K562 (cell line): ENCODE measurements around the gene CHCHD10. TPM values are rescaled to one million over a fixed set of nuclear protein-coding genes. Genes with fewer than 3 reads are reported as not detected.

Source experiments
- BDP1 ChIP-seq: IDR thresholded peaks from 3 replicates; pipeline ENCODE4 v1.6.1; 2011; ENCODE audit not compliant: insufficient read length, insufficient read depth
- CBX8 ChIP-seq: fragments of 200-600 bp; sonication (generic); IDR thresholded peaks from 2 replicates; pipeline ENCODE4 v1.6.1; 2012; ENCODE audit warnings: borderline replicate concordance, mixed run types, low read depth, mild to moderate bottlenecking, moderate library complexity, mixed read lengths, low read length, control low read depth, inconsistent platforms; ENCODE audit not compliant: poor library complexity, severe bottlenecking; ENCODE audit errors: extremely low read depth
- E2F5 ChIP-seq: sonication (generic); formaldehyde crosslinking; IDR thresholded peaks from 2 replicates; pipeline ENCODE4 v1.8.0; 2022; ENCODE audit warnings: mild to moderate bottlenecking, missing genetic modification reagents
- ELF2 ChIP-seq: fragments of 250-450 bp; sonication (Bioruptor Pico); IDR thresholded peaks from 2 replicates; pipeline ENCODE4 v1.5.0; 2021; ENCODE audit warnings: mild to moderate bottlenecking
- GABPB2 ChIP-seq: fragments of 250-450 bp; sonication (Bioruptor Pico); conservative IDR thresholded peaks from 2 replicates; pipeline ENCODE4 v1.5.1; 2021; ENCODE audit warnings: mild to moderate bottlenecking
- HOMEZ ChIP-seq: fragments of 250-450 bp; sonication (Bioruptor Pico); IDR thresholded peaks from 2 replicates; pipeline ENCODE4 v1.4.0; 2020; ENCODE audit warnings: mild to moderate bottlenecking, moderate library complexity
- HSF4 ChIP-seq: fragments of 250-450 bp; sonication (Bioruptor Pico); IDR thresholded peaks from 2 replicates; pipeline ENCODE4 v2.1.2; 2022; ENCODE audit warnings: mild to moderate bottlenecking, moderate library complexity, borderline replicate concordance
- MYNN ChIP-seq, 2 experiments: sonication (generic); formaldehyde crosslinking in 1 of 2; IDR thresholded peaks; 2 replicates each; pipeline versions ENCODE4 v1.5.0 to v1.6.1; 2016 to 2020; ENCODE audit warnings: antibody characterized with exemption in 1 of 2, missing genetic modification reagents in 1 of 2
- NFRKB ChIP-seq: fragments of 450-650 bp; IDR thresholded peaks from 2 replicates; pipeline ENCODE4 v1.6.1; 2016; ENCODE audit warnings: low read depth
- SMAD1 ChIP-seq: fragments of 150-350 bp; IDR thresholded peaks from 2 replicates; pipeline ENCODE4 v1.6.1; 2014; ENCODE audit warnings: low read length, low read depth; ENCODE audit not compliant: partially characterized antibody
- SMARCA5 ChIP-seq: fragments of 450-650 bp; IDR thresholded peaks from 2 replicates; pipeline ENCODE4 v1.6.1; 2016
- TCF3 ChIP-seq: sonication (generic); formaldehyde crosslinking; IDR thresholded peaks from 2 replicates; pipeline ENCODE4 v1.4.0; 2020; ENCODE audit warnings: mild to moderate bottlenecking, missing genetic modification reagents
- ZEB2 ChIP-seq: fragments of 450-650 bp; IDR thresholded peaks from 2 replicates; pipeline ENCODE4 v1.6.1; 2016
- ZHX1 ChIP-seq: fragments of 150-350 bp; conservative IDR thresholded peaks from 2 replicates; pipeline ENCODE4 v1.6.1; 2014; ENCODE audit warnings: low read length
- ZNF586 ChIP-seq: fragments of 450-650 bp; formaldehyde crosslinking; conservative IDR thresholded peaks from 2 replicates; pipeline ENCODE4 v1.4.0; 2020; ENCODE audit warnings: mild to moderate bottlenecking, moderate library complexity
- ZNF592 ChIP-seq: fragments of 450-650 bp; IDR thresholded peaks from 2 replicates; pipeline ENCODE4 v1.6.1; 2017; ENCODE audit warnings: antibody characterized with exemption, mild to moderate bottlenecking
- ZNF780A ChIP-seq: fragments of 250-450 bp; sonication (Bioruptor Pico); IDR thresholded peaks from 2 replicates; pipeline ENCODE4 v1.5.0; 2021; ENCODE audit warnings: mild to moderate bottlenecking
- ZNF79 ChIP-seq: fragments of 250-450 bp; sonication (Bioruptor Pico); IDR thresholded peaks from 2 replicates; pipeline ENCODE4 v1.4.0; 2020; ENCODE audit warnings: low read depth, mild to moderate bottlenecking, moderate library complexity
- polyA plus RNA-seq, 8 experiments: library from polyadenylated mRNA; depleted of rRNA in 4 of 8; stranded (reverse) in 5 of 8; unstranded in 3 of 8; fragments of >200 nt; fragmentation: Nextera tagmentation in 2 of 8; fragmentation: Illumina TruSeq in 1 of 8; extraction: Ambion mirVana in 2 of 8; extraction: Trizol in 1 of 8; gene quantifications; 2 replicates each; pipeline versions ENCODE4 v1.2.1 to v1.2.3, GENCODE V29; 2011 to 2014; ENCODE audit warnings: inconsistent platforms in 1 of 8, missing spikeins in 1 of 8
- total RNA-seq, 7 experiments: library from RNA; depleted of rRNA in 6 of 7; stranded (reverse); fragments of >200 nt in 6 of 7; fragmentation: Illumina TruSeq in 2 of 7; extraction: Trizol in 2 of 7; gene quantifications; 2 replicates each; pipeline versions ENCODE4 v1.2.1 to v1.2.3, GENCODE V29; 2011 to 2021; ENCODE audit warnings: low replicate concordance in 1 of 7

The CHCHD10 gene
- total and polyA plus RNA-seq, 9 of the 15 experiments (the other 6 are each of a cell fraction or from before 2014, with no cell fraction given), result 15.2 to 292 (median 102) TPM

GRCh38 chr22:23772649-23773473, 5.1 kb upstream of the CHCHD10 start, which contains the start of gene MMP11 (continued):
- no peak for TF ChIP-seq CBX8
- no peak for TF ChIP-seq BDP1
- TF ChIP-seq GABPB2 (CRISPR knock-in tag), result no peak
- no peak for TF ChIP-seq TCF3 (CRISPR knock-in tag)
- TF ChIP-seq ELF2 (CRISPR knock-in tag), result no peak
- TF ChIP-seq ZEB2, result no peak
- no peak for TF ChIP-seq ZNF586
- TF ChIP-seq ZNF780A (CRISPR knock-in tag), result no peak
- TF ChIP-seq SMAD1, result no peak
- no peak for TF ChIP-seq NFRKB
- TF ChIP-seq ZNF79 (CRISPR knock-in tag), result no peak
- TF ChIP-seq HOMEZ, result no peak
- no peak for TF ChIP-seq SMARCA5
- TF ChIP-seq ZNF592, result peak; percentile 30; the same call in 1 of the 2 replicates
- TF ChIP-seq HSF4 (CRISPR knock-in tag), result no peak
- no peak for TF ChIP-seq ZHX1
- no peak for TF ChIP-seq E2F5 (CRISPR knock-in tag)
- TF ChIP-seq MYNN (IDR thresholded peaks at IDR 0.05), result no peak
- no peak for TF ChIP-seq MYNN (CRISPR knock-in tag; IDR thresholded peaks at IDR 0.05)
